Suprapubic skin (tissue), 4 donors: ENCODE results near the gene CHRNB2.

Experiments used
- POLR2A ChIP-seq, 2 donors: fragments of 450-650 bp; IDR thresholded peaks; one replicate each; pipeline ENCODE4 v1.6.1; 2017; ENCODE audit warnings: antibody characterized with exemption in 2 of 2, mild to moderate bottlenecking in 2 of 2, moderate library complexity in 2 of 2
- POLR2AphosphoS5 ChIP-seq, 3 donors: sonication (generic); formaldehyde crosslinking; IDR thresholded peaks; one replicate each; pipeline ENCODE4 v1.6.1; 2017; ENCODE audit warnings: antibody characterized with exemption in 3 of 3
- TF ChIP-seq, protein P1 (sequence below), 2 donors: fragments of 200-600 bp in 1 of 2; fragments of 450-650 bp in 1 of 2; sonication (generic) in 1 of 2; IDR thresholded peaks; one replicate each; pipeline ENCODE4 v1.5.1; 2016 to 2019; ENCODE audit warnings: antibody characterized with exemption in 2 of 2, mild to moderate bottlenecking in 1 of 2, moderate library complexity in 1 of 2

DNA sequence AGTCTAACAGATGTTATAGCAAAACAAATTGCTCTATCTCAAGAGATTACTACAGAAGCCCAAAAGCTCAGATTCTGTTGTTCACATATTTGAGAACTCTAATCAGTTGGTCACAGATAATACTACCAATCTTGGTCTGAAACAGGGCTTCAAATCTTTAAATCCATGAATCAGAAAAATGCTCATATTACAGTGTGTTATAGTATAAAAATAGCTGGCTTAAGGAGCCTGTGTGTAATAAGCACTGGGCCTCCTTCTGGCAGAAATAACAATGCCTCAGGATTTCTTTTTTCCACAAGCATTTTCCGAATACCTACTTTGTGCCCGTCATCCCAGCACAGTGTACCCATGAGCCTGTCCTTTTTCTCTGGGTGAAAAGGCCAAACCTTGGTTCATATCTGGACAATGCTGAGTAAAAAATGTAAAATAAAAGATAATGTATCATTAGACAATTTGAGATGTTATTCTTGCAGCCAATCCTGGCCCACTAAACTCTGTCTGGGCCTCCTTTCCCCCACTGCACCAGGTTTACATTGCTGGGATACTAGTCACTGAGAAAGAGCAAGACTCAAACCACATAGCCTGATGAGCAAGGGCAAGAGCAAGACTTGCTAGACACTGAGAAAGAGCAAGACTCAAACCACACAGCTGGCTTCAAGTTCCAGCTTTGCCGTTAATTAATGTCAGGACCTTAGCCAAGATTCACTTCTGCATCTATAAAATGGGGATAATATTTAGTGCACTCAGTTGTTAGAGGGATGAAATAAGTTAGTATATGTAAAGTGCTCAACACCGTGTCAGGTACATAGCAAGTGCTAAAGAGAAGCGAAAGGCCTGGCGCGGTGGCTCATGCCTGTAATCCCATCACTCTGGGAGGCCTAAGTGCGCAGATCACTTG lies 57.4 kb downstream of the CHRNB2 start:
- TF ChIP-seq POLR2A (IDR thresholded peaks at IDR 0.05): no peak
- TF ChIP-seq, protein P1, sequence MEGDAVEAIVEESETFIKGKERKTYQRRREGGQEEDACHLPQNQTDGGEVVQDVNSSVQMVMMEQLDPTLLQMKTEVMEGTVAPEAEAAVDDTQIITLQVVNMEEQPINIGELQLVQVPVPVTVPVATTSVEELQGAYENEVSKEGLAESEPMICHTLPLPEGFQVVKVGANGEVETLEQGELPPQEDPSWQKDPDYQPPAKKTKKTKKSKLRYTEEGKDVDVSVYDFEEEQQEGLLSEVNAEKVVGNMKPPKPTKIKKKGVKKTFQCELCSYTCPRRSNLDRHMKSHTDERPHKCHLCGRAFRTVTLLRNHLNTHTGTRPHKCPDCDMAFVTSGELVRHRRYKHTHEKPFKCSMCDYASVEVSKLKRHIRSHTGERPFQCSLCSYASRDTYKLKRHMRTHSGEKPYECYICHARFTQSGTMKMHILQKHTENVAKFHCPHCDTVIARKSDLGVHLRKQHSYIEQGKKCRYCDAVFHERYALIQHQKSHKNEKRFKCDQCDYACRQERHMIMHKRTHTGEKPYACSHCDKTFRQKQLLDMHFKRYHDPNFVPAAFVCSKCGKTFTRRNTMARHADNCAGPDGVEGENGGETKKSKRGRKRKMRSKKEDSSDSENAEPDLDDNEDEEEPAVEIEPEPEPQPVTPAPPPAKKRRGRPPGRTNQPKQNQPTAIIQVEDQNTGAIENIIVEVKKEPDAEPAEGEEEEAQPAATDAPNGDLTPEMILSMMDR (IDR thresholded peaks at IDR 0.05): no peak
- TF ChIP-seq POLR2AphosphoS5 (IDR thresholded peaks at IDR 0.05): no peak
